ENCODE results near the gene PCBP4. TPM values are rescaled to one million over a fixed set of nuclear protein-coding genes. Genes with fewer than 3 reads are reported as not detected.

The PCBP4 gene
- total RNA-seq, 1 experiment from 2014 or later = 45.8 TPM

- Histone ChIP-seq H2AFZ (ENCODE audit: low read length) (no peak overlapping the region), H3F3A (ENCODE audit: low read length, unreplicated experiment) (no peaks in the 10 kb centered on the region), H3K4me3 (ENCODE audit: low read length) (no peak overlapping the region), H4K20me1 (ENCODE audit: low read length) (no peaks in the 10 kb centered on the region), H3K9me2 (replicated peaks; ENCODE audit: low read length) (no peaks in the 10 kb centered on the region), H3K9ac (ENCODE audit: low read length) (no peak overlapping the region), H3K36me3 (ENCODE audit: low read depth, low read length) (no peaks in the 10 kb centered on the region), H3K4me2 (ENCODE audit: low read length) (no peak overlapping the region), H3K9me3 (ENCODE audit: low read length) (no peaks in the 10 kb centered on the region), H3K4me1 (ENCODE audit: insufficient read depth, low read length) (peaks cover 33% of the 10 kb centered on the region), H3K27ac (ENCODE audit: low read length) (no peak overlapping the region), H3K79me2 (ENCODE audit: low read length) (peaks cover 36% of the 10 kb centered on the region), H3K27me3 (ENCODE audit: low read length) (no peaks in the 10 kb centered on the region)
- no peak for TF ChIP-seq EZH2phosphoT487 (IDR thresholded peaks at IDR 0.05; ENCODE audit: borderline replicate concordance, low read length)
- no peak for TF ChIP-seq EZH2 (IDR thresholded peaks at IDR 0.05; ENCODE audit: low read length, unreplicated experiment)
- TF ChIP-seq, protein P1, sequence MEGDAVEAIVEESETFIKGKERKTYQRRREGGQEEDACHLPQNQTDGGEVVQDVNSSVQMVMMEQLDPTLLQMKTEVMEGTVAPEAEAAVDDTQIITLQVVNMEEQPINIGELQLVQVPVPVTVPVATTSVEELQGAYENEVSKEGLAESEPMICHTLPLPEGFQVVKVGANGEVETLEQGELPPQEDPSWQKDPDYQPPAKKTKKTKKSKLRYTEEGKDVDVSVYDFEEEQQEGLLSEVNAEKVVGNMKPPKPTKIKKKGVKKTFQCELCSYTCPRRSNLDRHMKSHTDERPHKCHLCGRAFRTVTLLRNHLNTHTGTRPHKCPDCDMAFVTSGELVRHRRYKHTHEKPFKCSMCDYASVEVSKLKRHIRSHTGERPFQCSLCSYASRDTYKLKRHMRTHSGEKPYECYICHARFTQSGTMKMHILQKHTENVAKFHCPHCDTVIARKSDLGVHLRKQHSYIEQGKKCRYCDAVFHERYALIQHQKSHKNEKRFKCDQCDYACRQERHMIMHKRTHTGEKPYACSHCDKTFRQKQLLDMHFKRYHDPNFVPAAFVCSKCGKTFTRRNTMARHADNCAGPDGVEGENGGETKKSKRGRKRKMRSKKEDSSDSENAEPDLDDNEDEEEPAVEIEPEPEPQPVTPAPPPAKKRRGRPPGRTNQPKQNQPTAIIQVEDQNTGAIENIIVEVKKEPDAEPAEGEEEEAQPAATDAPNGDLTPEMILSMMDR (conservative IDR thresholded peaks at IDR 0.05; ENCODE audit: low read depth, low read length) = no peak
- DNase-seq (no peak), ATAC-seq (no peak)
- BruUV-seq (replicated peaks) = no TSS peak
- POLR2A ChIA-PET (ENCODE audit: unreplicated experiment) = no interaction called here
- intact Hi-C loops (cut with micrococcal nuclease) = no loop called here
- CTCF ChIA-PET = interaction anchor here (1.1 kb wide), 1 partner anchor 29 kb away, joined by 3 read pairs; the partner anchor contains the start of gene RRP9
These were observed 3.5 kb upstream of the PCBP4 start for GRCh38 chr3:51970606-51971300.

DNA sequence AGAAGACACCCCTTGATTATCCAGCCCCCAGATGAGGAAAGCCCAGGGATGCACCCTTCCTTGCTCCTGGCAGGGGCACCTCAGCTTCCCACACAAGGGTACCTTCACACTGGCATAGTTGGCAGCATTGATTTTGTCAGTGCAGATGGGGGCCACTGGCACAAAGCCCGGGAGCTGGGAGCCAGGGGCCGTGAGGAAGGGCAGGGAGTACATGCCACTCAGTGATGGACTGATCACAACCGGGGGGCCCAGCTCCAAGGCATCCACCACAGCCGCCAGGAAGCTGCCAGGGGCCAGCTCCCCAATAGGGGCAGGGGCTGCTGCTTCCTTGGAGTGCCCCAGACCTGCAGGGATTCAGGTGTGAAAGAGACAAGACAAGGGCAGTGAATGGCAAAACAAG is 2.6 kb upstream of the PCBP4 start:
- no peak overlapping the region for H3K4me2 ChIP-seq (ENCODE audit: low read length)
- H3F3A ChIP-seq (ENCODE audit: low read length, unreplicated experiment) = no peaks in the 10 kb centered on the region
- no peaks in the 10 kb centered on the region for H3K36me3 ChIP-seq (ENCODE audit: low read depth, low read length)
- no peak for ATAC-seq
- H3K27ac ChIP-seq (ENCODE audit: low read length) = no peak overlapping the region
- DNase-seq = no peak
- no peaks in the 10 kb centered on the region for H4K20me1 ChIP-seq (ENCODE audit: low read length)
- TF ChIP-seq EZH2phosphoT487 (IDR thresholded peaks at IDR 0.05; ENCODE audit: borderline replicate concordance, low read length) (no peak), EZH2 (IDR thresholded peaks at IDR 0.05; ENCODE audit: low read length, unreplicated experiment) (no peak)
- TF ChIP-seq, protein P1 (conservative IDR thresholded peaks at IDR 0.05; ENCODE audit: low read depth, low read length) = no peak
- no peaks in the 10 kb centered on the region for H3K9me3 ChIP-seq (ENCODE audit: low read length)
- no peak overlapping the region for H3K4me3 ChIP-seq (ENCODE audit: low read length)
- H3K79me2 ChIP-seq (ENCODE audit: low read length) = peaks cover 36% of the 10 kb centered on the region
- ChIA-PET CTCF (interaction anchor here (0.7 to 1.1 kb wide), 2 partner anchors 13 to 28 kb away, joined by 3 read pairs; partner anchors contain the start of genes ACY1 and RRP9), POLR2A (ENCODE audit: unreplicated experiment) (no interaction called here)
- intact Hi-C loops (cut with micrococcal nuclease) = no loop called here
- no peak overlapping the region for H3K9ac ChIP-seq (ENCODE audit: low read length)
- no peak overlapping the region for H2AFZ ChIP-seq (ENCODE audit: low read length)
- no peaks in the 10 kb centered on the region for H3K27me3 ChIP-seq (ENCODE audit: low read length)
- no peaks in the 10 kb centered on the region for H3K9me2 ChIP-seq (replicated peaks; ENCODE audit: low read length)
- BruUV-seq (replicated peaks) = no TSS peak
- peaks cover 30% of the 10 kb centered on the region for H3K4me1 ChIP-seq (ENCODE audit: insufficient read depth, low read length)

Measured in PC-3 (cell line).